Smooth muscle cell (in vitro differentiated cells): ENCODE results near the gene IFT122. TPM values are rescaled to one million over a fixed set of nuclear protein-coding genes. Genes with fewer than 3 reads are reported as not detected.

ENCODE experiments used
- DNase-seq: peaks from one replicate; lab custom pipeline; 2025; ENCODE audit not compliant: unreplicated experiment; lab: John Stamatoyannopoulos, UW
- H2AFZ ChIP-seq: fragments of 200-600 bp; sonication (generic); 2 replicates; pipeline ENCODE4 v1.6.0; 2016; ENCODE audit warnings: antibody characterized with exemption, low read depth, mild to moderate bottlenecking
- H3F3A ChIP-seq: fragments of 200-600 bp; sonication (generic); 2 replicates; pipeline ENCODE4 v1.6.0; 2017; ENCODE audit warnings: antibody characterized with exemption, low read depth
- H3K27ac ChIP-seq: fragments of 200-600 bp; sonication (generic); 2 replicates; pipeline ENCODE4 v1.5.1; 2016; ENCODE audit warnings: low read depth, mild to moderate bottlenecking
- H3K27me3 ChIP-seq: fragments of 200-600 bp; sonication (generic); 2 replicates; pipeline ENCODE4 v1.6.1; 2016; ENCODE audit warnings: low read depth, mild to moderate bottlenecking
- H3K36me3 ChIP-seq: fragments of 200-600 bp; sonication (generic); 2 replicates; pipeline ENCODE4 v1.5.1; 2016; ENCODE audit warnings: low read depth
- H3K4me1 ChIP-seq: fragments of 200-600 bp; sonication (generic); 2 replicates; pipeline ENCODE4 v1.5.1; 2016; ENCODE audit warnings: low read depth
- H3K4me2 ChIP-seq: fragments of 200-600 bp; sonication (generic); 2 replicates; pipeline ENCODE4 v1.6.0; 2016; ENCODE audit warnings: mild to moderate bottlenecking
- H3K4me3 ChIP-seq: fragments of 200-600 bp; sonication (generic); 2 replicates; pipeline ENCODE4 v1.5.1; 2016; ENCODE audit warnings: mild to moderate bottlenecking
- H3K79me2 ChIP-seq: fragments of 200-600 bp; sonication (generic); 2 replicates; pipeline ENCODE4 v1.6.0; 2016; ENCODE audit warnings: low read depth, mild to moderate bottlenecking
- H3K9ac ChIP-seq: fragments of 200-600 bp; sonication (generic); 2 replicates; pipeline ENCODE4 v1.6.0; 2016; ENCODE audit warnings: low read depth
- H3K9me3 ChIP-seq: fragments of 200-600 bp; sonication (generic); replicated peaks from 2 replicates; pipeline ENCODE4 v1.5.1; 2016; ENCODE audit warnings: low read depth
- H4K20me1 ChIP-seq: fragments of 200-600 bp; sonication (generic); 2 replicates; pipeline ENCODE4 v1.6.0; 2016; ENCODE audit warnings: low read depth
- CTCF ChIP-seq: fragments of 200-600 bp; sonication (generic); IDR thresholded peaks from 2 replicates; pipeline ENCODE4 v1.5.1; 2017; ENCODE audit warnings: borderline replicate concordance, mild to moderate bottlenecking, antibody characterized with exemption; ENCODE audit not compliant: insufficient read depth, poor library complexity, severe bottlenecking
- WGBS: methylation state at CpG from one replicate; pipeline ENCODE4 v1.1.7; 2016; ENCODE audit warnings: low lambda C conversion rate; 5-methylcytosine and 5-hydroxymethylcytosine counted together
- polyA plus RNA-seq: library from polyadenylated mRNA; unstranded; fragments of >200 nt; fragmentation: Nextera tagmentation; extraction: Ambion mirVana; gene quantifications from 2 replicates; pipeline ENCODE4 v1.2.1, GENCODE V29; 2016
- total RNA-seq: library from RNA; depleted of rRNA; stranded (reverse); fragments of >200 nt; gene quantifications from 2 replicates; pipeline ENCODE4 v1.2.3, GENCODE V29; 2014

IFT122 gene
- total and polyA plus RNA-seq, 2 experiments from 2014 or later, result 13.4 to 17.4 TPM

DNA sequence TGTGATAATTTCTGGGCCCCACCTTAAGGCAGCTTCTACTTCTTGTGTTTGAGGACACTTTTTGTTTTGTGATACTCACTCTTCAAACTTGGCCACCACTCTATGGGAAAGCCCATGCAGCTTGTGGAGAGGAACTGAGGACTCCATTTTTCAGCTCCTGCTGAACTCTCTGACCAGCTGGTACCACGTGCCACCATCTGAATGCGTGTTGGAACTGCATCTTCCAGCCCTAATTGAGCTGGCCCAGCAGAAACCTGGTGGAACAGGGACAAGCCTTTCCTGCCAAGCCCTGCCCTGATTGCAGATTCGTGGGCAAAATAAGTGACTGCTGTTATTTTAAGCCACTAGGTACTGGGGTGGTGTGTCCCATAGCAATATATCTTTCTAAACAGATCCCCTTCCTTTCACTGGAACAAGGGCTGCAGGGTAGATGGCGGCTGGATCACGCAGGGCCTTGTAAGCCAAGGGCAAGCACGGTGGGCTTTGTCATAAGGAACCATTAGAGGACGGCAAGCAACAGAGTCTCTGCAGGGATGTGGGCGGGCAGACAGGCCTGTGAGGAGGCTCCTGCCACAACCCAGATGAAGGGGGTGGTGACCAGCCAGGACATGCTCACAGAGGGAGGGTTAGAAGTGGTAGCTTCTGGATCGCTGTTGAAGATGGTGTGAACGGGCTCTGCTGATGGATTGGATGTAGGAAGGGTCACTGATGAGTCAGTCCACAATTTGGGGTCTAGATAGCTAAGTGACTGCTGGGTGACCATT lies 112.4 kb downstream of the IFT122 start:
- Histone ChIP-seq H2AFZ (no peak overlapping the region), H3K36me3 (no peaks in the 10 kb centered on the region), H3K27ac (no peak overlapping the region), H3K4me2 (peak overlapping the region; percentile 8), H3K9me3 (no peaks in the 10 kb centered on the region), H3K9ac (no peak overlapping the region), H3K4me1 (peaks cover 2% of the 10 kb centered on the region), H4K20me1 (no peaks in the 10 kb centered on the region), H3K79me2 (no peaks in the 10 kb centered on the region), H3F3A (peaks cover 15% of the 10 kb centered on the region), H3K27me3 (no peaks in the 10 kb centered on the region), H3K4me3 (no peak overlapping the region)
- WGBS, result 47% methylated on average over 10 of the region's 10 CpGs
- TF ChIP-seq CTCF, result no peak
- peak; percentile 3 for DNase-seq

DNA sequence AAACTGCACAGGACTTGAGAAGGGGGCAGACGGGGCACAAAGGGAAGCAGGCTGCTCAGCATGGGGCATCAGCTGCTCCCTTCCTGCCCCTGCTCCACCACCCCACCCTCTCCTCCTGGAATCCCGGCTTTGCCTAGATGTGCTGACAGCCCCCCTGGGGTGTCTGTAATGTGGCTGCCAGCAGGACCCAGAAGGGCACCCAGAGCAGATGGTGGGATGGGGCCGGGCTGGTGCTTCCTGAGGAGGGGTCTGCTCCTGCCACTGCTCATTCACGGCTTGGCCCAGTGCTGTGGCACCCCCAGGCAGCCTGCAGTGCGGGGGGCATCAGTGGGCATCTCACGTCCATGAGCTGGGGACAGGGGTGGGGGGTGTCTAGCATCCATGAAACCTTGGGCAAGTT lies 113.1 kb downstream of the IFT122 start:
- no peak for DNase-seq
- H3K27me3 ChIP-seq, result no peaks in the 10 kb centered on the region
- H3K9me3 ChIP-seq, result no peaks in the 10 kb centered on the region
- no peak overlapping the region for H2AFZ ChIP-seq
- H3K4me1 ChIP-seq, result peaks cover 3% of the 10 kb centered on the region
- no peak overlapping the region for H3K4me3 ChIP-seq
- no peak for TF ChIP-seq CTCF
- H3F3A ChIP-seq, result peaks cover 15% of the 10 kb centered on the region
- no peak overlapping the region for H3K4me2 ChIP-seq
- WGBS, result 70% methylated on average over 6 of the region's 6 CpGs
- no peaks in the 10 kb centered on the region for H3K79me2 ChIP-seq
- no peak overlapping the region for H3K27ac ChIP-seq
- no peaks in the 10 kb centered on the region for H4K20me1 ChIP-seq
- no peaks in the 10 kb centered on the region for H3K36me3 ChIP-seq
- H3K9ac ChIP-seq, result no peak overlapping the region

GRCh38 chr3:129553719-129554118 lies 113.7 kb downstream of the IFT122 start:
- no peak overlapping the region for H3K4me3 ChIP-seq
- no peaks in the 10 kb centered on the region for H3K27me3 ChIP-seq
- peaks cover 15% of the 10 kb centered on the region for H3F3A ChIP-seq
- H3K9ac ChIP-seq, result no peak overlapping the region
- no peaks in the 10 kb centered on the region for H3K36me3 ChIP-seq
- H2AFZ ChIP-seq, result no peak overlapping the region
- no peaks in the 10 kb centered on the region for H3K9me3 ChIP-seq
- 87% methylated on average over 15 of the region's 15 CpGs for WGBS
- H3K79me2 ChIP-seq, result no peaks in the 10 kb centered on the region
- no peak overlapping the region for H3K27ac ChIP-seq
- no peak for TF ChIP-seq CTCF
- H3K4me1 ChIP-seq, result peaks cover 9% of the 10 kb centered on the region
- no peak overlapping the region for H3K4me2 ChIP-seq
- no peak for DNase-seq
- H4K20me1 ChIP-seq, result no peaks in the 10 kb centered on the region
